EL (cell line): ENCODE results near the gene PIM3.
"Not testable (repeated sequence)": the region's sequence is repeated elsewhere in the genome, so short reads cannot be mapped to it uniquely, and the experiment has no call there.

Experiments used
- DNase-seq: peaks from one replicate; pipeline ENCODE4 v3.0.0-alpha.2; 2016

Gene PIM3

GRCh38 chr22:49968831-49969661 lies 8.5 kb downstream of the PIM3 start:
- no peak for DNase-seq

GRCh38 chr22:49969751-49970527 lies 9.4 kb downstream of the PIM3 start:
- no peak for DNase-seq

GRCh38 chr22:49970528-49971231 lies 10.1 kb downstream of the PIM3 start:
- peak; percentile 99 for DNase-seq

GRCh38 chr22:49971232-49972162 lies 10.9 kb downstream of the PIM3 start:
- DNase-seq, result peak; percentile 78

- DNase-seq, result no peak
These were observed 11.8 kb downstream of the PIM3 start for GRCh38 chr22:49972163-49973017.

GRCh38 chr22:49973018-49973961 lies 12.7 kb downstream of the PIM3 start:
- no peak for DNase-seq

GRCh38 chr22:49975543-49976389 lies 15.2 kb downstream of the PIM3 start:
- DNase-seq, result no peak

- no peak for DNase-seq
These were observed 16.0 kb downstream of the PIM3 start for GRCh38 chr22:49976439-49977175.

- no peak for DNase-seq
These were observed 17.0 kb downstream of the PIM3 start for GRCh38 chr22:49977578-49977977.

GRCh38 chr22:49979587-49980264 lies 19.2 kb downstream of the PIM3 start:
- peak; percentile 54 for DNase-seq

GRCh38 chr22:49981799-49982198 lies 21.2 kb downstream of the PIM3 start:
- not testable (repeated sequence) for DNase-seq

GRCh38 chr22:49983148-49984042 lies 22.8 kb downstream of the PIM3 start:
- DNase-seq, result no peak

- no peak for DNase-seq
These were observed 25.8 kb downstream of the PIM3 start for GRCh38 chr22:49986325-49986724.

GRCh38 chr22:49989826-49990225 lies 29.3 kb downstream of the PIM3 start:
- DNase-seq, result not testable (repeated sequence)

- DNase-seq, result no peak
These were observed 30.6 kb downstream of the PIM3 start for GRCh38 chr22:49991167-49991566.

GRCh38 chr22:49991907-49992533 lies 31.4 kb downstream of the PIM3 start:
- DNase-seq, result no peak
